ENCODE results near the gene CDK5RAP3. TPM values are rescaled to one million over a fixed set of nuclear protein-coding genes. Genes with fewer than 3 reads are reported as not detected.
A peak's percentile ranks its signal among the peaks of the same experiment; 100 is the strongest.

The CDK5RAP3 gene
- total and polyA plus RNA-seq, 2 of the 13 experiments (the other 11 are each of a cell fraction or from before 2014, with no cell fraction given), result 128 to 154 TPM

GRCh38 chr17:48025040-48025903 lies 54.4 kb downstream of the CDK5RAP3 start (continued):
- TF ChIP-seq PREB (CRISPR knock-in tag; IDR thresholded peaks at IDR 0.05) (no peak), JUNB (CRISPR knock-in tag; IDR thresholded peaks at IDR 0.05; ENCODE audit: borderline replicate concordance) (peak; percentile 57; the same call in 1 of the 2 replicates), FOXO1 (CRISPR knock-in tag; IDR thresholded peaks at IDR 0.05) (peak; percentile 6; the same call in 1 of the 2 replicates), NAIF1 (CRISPR knock-in tag; IDR thresholded peaks at IDR 0.05; ENCODE audit: borderline replicate concordance) (0 out of 2 replicates have a peak, but pooled peaks have one; percentile 12), KLF13 (CRISPR knock-in tag; IDR thresholded peaks at IDR 0.05) (no peak), ZNF225 (CRISPR knock-in tag; IDR thresholded peaks at IDR 0.05) (no peak), ZNF672 (CRISPR knock-in tag; IDR thresholded peaks at IDR 0.05) (no peak), ZC3H13 (CRISPR knock-in tag; IDR thresholded peaks at IDR 0.05) (no peak), NKX3-1 (CRISPR knock-in tag; IDR thresholded peaks at IDR 0.05) (no peak), ZNF275 (CRISPR knock-in tag; IDR thresholded peaks at IDR 0.05; ENCODE audit: borderline replicate concordance) (no peak), ZNF776 (CRISPR knock-in tag; IDR thresholded peaks at IDR 0.05) (no peak), ZNF263 (CRISPR knock-in tag; IDR thresholded peaks at IDR 0.05) (peak; percentile 47; the same call in 1 of the 2 replicates), KLF15 (CRISPR knock-in tag; IDR thresholded peaks at IDR 0.05; ENCODE audit: borderline replicate concordance) (no peak), FOSL2 (CRISPR knock-in tag; IDR thresholded peaks at IDR 0.05) (peak; percentile 51), HOXD1 (CRISPR knock-in tag; IDR thresholded peaks at IDR 0.05) (peak; percentile 66; the same call in 1 of the 2 replicates), TBX3 (IDR thresholded peaks at IDR 0.05; ENCODE audit: borderline replicate concordance) (no peak), ARNT (IDR thresholded peaks at IDR 0.05) (no peak), AGO1 (IDR thresholded peaks at IDR 0.05; ENCODE audit: low read depth, low read length, poor library complexity, severe bottlenecking) (peak; percentile 73), ZNF546 (CRISPR knock-in tag; conservative IDR thresholded peaks at IDR 0.05) (0 out of 2 replicates have a peak, but pooled peaks have one; percentile 20), MLX (CRISPR knock-in tag; IDR thresholded peaks at IDR 0.05) (no peak), SMAD9 (CRISPR knock-in tag; IDR thresholded peaks at IDR 0.05) (no peak), ZNF607 (CRISPR knock-in tag; IDR thresholded peaks at IDR 0.05; ENCODE audit: borderline replicate concordance) (no peak), MAF1 (CRISPR knock-in tag; IDR thresholded peaks at IDR 0.05; ENCODE audit: borderline replicate concordance) (0 out of 2 replicates have a peak, but pooled peaks have one; percentile 20)
- TF ChIP-seq, protein P1, sequence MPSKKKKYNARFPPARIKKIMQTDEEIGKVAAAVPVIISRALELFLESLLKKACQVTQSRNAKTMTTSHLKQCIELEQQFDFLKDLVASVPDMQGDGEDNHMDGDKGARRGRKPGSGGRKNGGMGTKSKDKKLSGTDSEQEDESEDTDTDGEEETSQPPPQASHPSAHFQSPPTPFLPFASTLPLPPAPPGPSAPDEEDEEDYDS (CRISPR knock-in tag; IDR thresholded peaks at IDR 0.05), result peak; percentile 39
